Prostate gland (tissue), 2 donors: ENCODE measurements around the gene ARF3. TPM values are rescaled to one million over a fixed set of nuclear protein-coding genes. Genes with fewer than 3 reads are reported as not detected.

Experiments used
- DNase-seq: peaks from one replicate; pipeline ENCODE4 v3.0.0-alpha.2; 2019; ENCODE audit warnings: low spot score
- H3K27ac ChIP-seq, 2 donors: fragments of 200-600 bp; sonication (generic); 2 replicates each; pipeline ENCODE4 v1.5.1; 2017 to 2019
- H3K27me3 ChIP-seq: fragments of 200-600 bp; sonication (generic); replicated peaks from 2 replicates; pipeline ENCODE4 v1.5.1; 2019; ENCODE audit not compliant: insufficient read depth
- H3K36me3 ChIP-seq, 2 donors: fragments of 200-600 bp; sonication (generic); 1 replicate in 1 of 2; 2 replicates in 1 of 2; pipeline versions ENCODE4 v1.5.1 to v1.8.1; 2017 to 2019
- H3K4me1 ChIP-seq: fragments of 200-600 bp; sonication (generic); replicated peaks from 2 replicates; pipeline ENCODE4 v1.5.1; 2019
- H3K4me3 ChIP-seq, 2 donors: fragments of 200-600 bp; sonication (generic); 2 replicates each; pipeline ENCODE4 v1.5.1; 2017 to 2019
- H3K9me3 ChIP-seq: fragments of 200-600 bp; sonication (generic); 2 replicates; pipeline ENCODE4 v1.5.1; 2017
- POLR2A ChIP-seq: fragments of 450-650 bp; IDR thresholded peaks from one replicate; pipeline ENCODE4 v1.6.1; 2016; ENCODE audit warnings: antibody characterized with exemption, mild to moderate bottlenecking
- POLR2AphosphoS5 ChIP-seq: sonication (generic); formaldehyde crosslinking; IDR thresholded peaks from one replicate; pipeline ENCODE4 v1.6.1; 2017; ENCODE audit warnings: antibody characterized with exemption
- WGBS: methylation state at CpG from one replicate; pipeline ENCODE4 v1.1.5; 2018; 5-methylcytosine and 5-hydroxymethylcytosine counted together
- intact Hi-C: fragments of 100-400 bp; cut with DNase I; formaldehyde crosslinking; loops from one replicate; pipeline ENCODE4 v1.14.2; 2022
- total RNA-seq, 2 donors: library from RNA; depleted of rRNA; stranded (reverse); fragments of >200 nt; gene quantifications; one replicate each; pipeline ENCODE4 v1.1.0, GENCODE V29; 2016
- TF ChIP-seq, protein P1 (sequence below), 4 experiments: fragments of 200-600 bp in 2 of 4; fragments of 450-650 bp in 2 of 4; sonication (generic) in 2 of 4; IDR thresholded peaks; 1 replicate in 3 of 4; 2 replicates in 1 of 4; pipeline ENCODE4 v1.5.1; 2016 to 2019; ENCODE audit warnings: antibody characterized with exemption in 4 of 4, mild to moderate bottlenecking in 2 of 4, moderate library complexity in 2 of 4

Gene ARF3
- total RNA-seq: 10 to 100 TPM; 87.6 to 92.4 TPM

- intact Hi-C loops: no loop called here
- H3K27ac ChIP-seq: peak within 1 kb of the TSS; percentile 75 to 87
- no peaks in the 10 kb centered on the region for H3K9me3 ChIP-seq
- H3K27me3 ChIP-seq: no peaks in the 10 kb centered on the region
- under 1% methylated on average over 56 of the region's 58 CpGs for WGBS
- peak; percentile 86 for TF ChIP-seq POLR2AphosphoS5
- TF ChIP-seq POLR2A: peak; percentile 78
- TF ChIP-seq, protein P1, sequence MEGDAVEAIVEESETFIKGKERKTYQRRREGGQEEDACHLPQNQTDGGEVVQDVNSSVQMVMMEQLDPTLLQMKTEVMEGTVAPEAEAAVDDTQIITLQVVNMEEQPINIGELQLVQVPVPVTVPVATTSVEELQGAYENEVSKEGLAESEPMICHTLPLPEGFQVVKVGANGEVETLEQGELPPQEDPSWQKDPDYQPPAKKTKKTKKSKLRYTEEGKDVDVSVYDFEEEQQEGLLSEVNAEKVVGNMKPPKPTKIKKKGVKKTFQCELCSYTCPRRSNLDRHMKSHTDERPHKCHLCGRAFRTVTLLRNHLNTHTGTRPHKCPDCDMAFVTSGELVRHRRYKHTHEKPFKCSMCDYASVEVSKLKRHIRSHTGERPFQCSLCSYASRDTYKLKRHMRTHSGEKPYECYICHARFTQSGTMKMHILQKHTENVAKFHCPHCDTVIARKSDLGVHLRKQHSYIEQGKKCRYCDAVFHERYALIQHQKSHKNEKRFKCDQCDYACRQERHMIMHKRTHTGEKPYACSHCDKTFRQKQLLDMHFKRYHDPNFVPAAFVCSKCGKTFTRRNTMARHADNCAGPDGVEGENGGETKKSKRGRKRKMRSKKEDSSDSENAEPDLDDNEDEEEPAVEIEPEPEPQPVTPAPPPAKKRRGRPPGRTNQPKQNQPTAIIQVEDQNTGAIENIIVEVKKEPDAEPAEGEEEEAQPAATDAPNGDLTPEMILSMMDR (IDR thresholded peaks at IDR 0.05): no peak
- H3K4me3 ChIP-seq: peak within 1 kb of the TSS; percentile 91 to 98
- H3K36me3 ChIP-seq: no peaks in the 10 kb centered on the region
- peak; percentile 94 for DNase-seq
- peaks cover 4% of the 10 kb centered on the region for H3K4me1 ChIP-seq
These were observed at the start of gene ARF3 for GRCh38 chr12:48957141-48958048. Gene ARF3, minus strand, starts transcription at chr12:48957487. Its CDS starts 16,392 bp downstream, at chr12:48941095.

- TF ChIP-seq POLR2AphosphoS5: no peak
- TF ChIP-seq, protein P1 (IDR thresholded peaks at IDR 0.05): no peak
- TF ChIP-seq POLR2A: no peak
- intact Hi-C loops: no loop called here
- Histone ChIP-seq H3K4me3 (no peak overlapping the region), H3K27ac (no peak overlapping the region), H3K4me1 (peaks cover 19% of the 10 kb centered on the region), H3K9me3 (no peaks in the 10 kb centered on the region), H3K36me3 (peaks cover 3 to 5% of the 10 kb centered on the region in 2 donors), H3K27me3 (peaks cover 3% of the 10 kb centered on the region)
- DNase-seq: no peak
- WGBS: 87% methylated on average over 2 of the region's 2 CpGs
These were observed 43.1 kb upstream of the ARF3 start for GRCh38 chr12:49000346-49000745.

- peak within 1 kb of the TSS; percentile 25 to 31 for H3K4me3 ChIP-seq
- TF ChIP-seq POLR2A (no peak), POLR2AphosphoS5 (no peak)
- TF ChIP-seq, protein P1 (IDR thresholded peaks at IDR 0.05): no peak
- intact Hi-C loops: loop anchor here (5.0 kb wide), 1 partner anchor 147 kb away; the partner anchor contains the start of gene DDX23
- H3K9me3 ChIP-seq: no peaks in the 10 kb centered on the region
- peaks cover 0 to 3% of the 10 kb centered on the region in 2 donors for H3K36me3 ChIP-seq
- H3K4me1 ChIP-seq: peaks cover 19% of the 10 kb centered on the region
- 11% methylated on average over 13 of the region's 30 CpGs for WGBS
- no peak for DNase-seq
- peaks cover 3% of the 10 kb centered on the region for H3K27me3 ChIP-seq
- H3K27ac ChIP-seq: no peak within 1 kb of the TSS
These were observed 42.3 kb upstream of the ARF3 start, which contains the start of gene DDN for GRCh38 chr12:48999371-49000131. Gene DDN, minus strand, starts transcription at chr12:48999375. Its CDS starts 88 bp downstream, at chr12:48999287.

GRCh38 chr12:48998497-48999353 is 41.4 kb upstream of the ARF3 start:
- TF ChIP-seq POLR2AphosphoS5 (no peak), POLR2A (no peak)
- TF ChIP-seq, protein P1 (IDR thresholded peaks at IDR 0.05): no peak
- Histone ChIP-seq H3K27ac (no peak overlapping the region), H3K9me3 (no peaks in the 10 kb centered on the region), H3K36me3 (no peaks in the 10 kb centered on the region), H3K27me3 (peaks cover 3% of the 10 kb centered on the region), H3K4me1 (peaks cover 19% of the 10 kb centered on the region), H3K4me3 (peak overlapping the region; percentile 25 to 31)
- WGBS: 1% methylated on average over 45 of the region's 48 CpGs
- intact Hi-C loops: loop anchor here (5.0 kb wide), 1 partner anchor 146 kb away; the partner anchor contains the start of gene DDX23
- no peak for DNase-seq
